HEK293T (cell line): Measurements from ENCODE around the gene TBC1D22A.

Experiments used
- CTCF ChIA-PET: fragments of 350-600 bp; formaldehyde crosslinking; extraction: SDS; loops from one replicate; lab custom pipeline; 2021; ENCODE audit warnings: antibody characterized with exemption, inconsistent platforms; lab: Yijun Ruan, JAX
- POLR2A ChIA-PET: fragments of 350-600 bp; formaldehyde crosslinking; extraction: SDS; loops from one replicate; lab custom pipeline; 2020; ENCODE audit warnings: antibody characterized with exemption, inconsistent platforms; lab: Yijun Ruan, JAX
- DNase-seq: peaks from one replicate; pipeline ENCODE4 v3.0.0; 2012; ENCODE audit warnings: mixed read lengths; ENCODE audit errors: extremely low spot score
- ARNT ChIP-seq: fragments of 450-650 bp; IDR thresholded peaks from 2 replicates; pipeline ENCODE4 v1.6.1; 2017; ENCODE audit warnings: mild to moderate bottlenecking
- BHLHE40 ChIP-seq: fragments of 450-650 bp; IDR thresholded peaks from 2 replicates; pipeline ENCODE4 v1.6.1; 2016; ENCODE audit warnings: mild to moderate bottlenecking, moderate library complexity, borderline replicate concordance
- CTBP1 ChIP-seq: fragments of 450-650 bp; IDR thresholded peaks from 2 replicates; pipeline ENCODE4 v1.6.1; 2016; ENCODE audit warnings: borderline replicate concordance
- ELF4 ChIP-seq: fragments of 450-650 bp; IDR thresholded peaks from 2 replicates; pipeline ENCODE4 v1.6.1; 2017; ENCODE audit warnings: antibody characterized with exemption
- FOXA1 ChIP-seq: fragments of 450-650 bp; IDR thresholded peaks from 2 replicates; pipeline ENCODE4 v1.6.1; 2016; ENCODE audit warnings: mild to moderate bottlenecking
- FOXK2 ChIP-seq: fragments of 450-650 bp; IDR thresholded peaks from 2 replicates; pipeline ENCODE4 v1.6.1; 2016; ENCODE audit warnings: mild to moderate bottlenecking
- FOXM1 ChIP-seq: fragments of 450-650 bp; IDR thresholded peaks from 2 replicates; pipeline ENCODE4 v1.6.1; 2017; ENCODE audit warnings: mild to moderate bottlenecking, borderline replicate concordance
- HDGF ChIP-seq: fragments of 450-650 bp; IDR thresholded peaks from 2 replicates; pipeline ENCODE4 v1.6.1; 2017; ENCODE audit warnings: antibody characterized with exemption, borderline replicate concordance
- L3MBTL2 ChIP-seq: fragments of 450-650 bp; conservative IDR thresholded peaks from 2 replicates; pipeline ENCODE4 v1.6.1; 2016; ENCODE audit warnings: mild to moderate bottlenecking
- LEF1 ChIP-seq: fragments of 450-650 bp; IDR thresholded peaks from 2 replicates; pipeline ENCODE4 v1.6.1; 2017; ENCODE audit warnings: mild to moderate bottlenecking, borderline replicate concordance
- NFRKB ChIP-seq: fragments of 450-650 bp; IDR thresholded peaks from 2 replicates; pipeline ENCODE4 v1.6.1; 2016; ENCODE audit warnings: mild to moderate bottlenecking, moderate library complexity
- SP1 ChIP-seq: fragments of 450-650 bp; IDR thresholded peaks from 2 replicates; pipeline ENCODE4 v1.6.1; 2017
- SUZ12 ChIP-seq: fragments of 450-650 bp; IDR thresholded peaks from 2 replicates; pipeline ENCODE4 v1.6.1; 2016; ENCODE audit warnings: mild to moderate bottlenecking
- TARDBP ChIP-seq: fragments of 450-650 bp; IDR thresholded peaks from 2 replicates; pipeline ENCODE4 v1.6.1; 2016
- ZNF384 ChIP-seq: fragments of 450-650 bp; IDR thresholded peaks from 2 replicates; pipeline ENCODE4 v1.6.1; 2016
- TF ChIP-seq, protein P1 (sequence below): fragments of 450-650 bp; IDR thresholded peaks from 2 replicates; pipeline ENCODE4 v1.6.1; 2016

Gene TBC1D22A

DNA sequence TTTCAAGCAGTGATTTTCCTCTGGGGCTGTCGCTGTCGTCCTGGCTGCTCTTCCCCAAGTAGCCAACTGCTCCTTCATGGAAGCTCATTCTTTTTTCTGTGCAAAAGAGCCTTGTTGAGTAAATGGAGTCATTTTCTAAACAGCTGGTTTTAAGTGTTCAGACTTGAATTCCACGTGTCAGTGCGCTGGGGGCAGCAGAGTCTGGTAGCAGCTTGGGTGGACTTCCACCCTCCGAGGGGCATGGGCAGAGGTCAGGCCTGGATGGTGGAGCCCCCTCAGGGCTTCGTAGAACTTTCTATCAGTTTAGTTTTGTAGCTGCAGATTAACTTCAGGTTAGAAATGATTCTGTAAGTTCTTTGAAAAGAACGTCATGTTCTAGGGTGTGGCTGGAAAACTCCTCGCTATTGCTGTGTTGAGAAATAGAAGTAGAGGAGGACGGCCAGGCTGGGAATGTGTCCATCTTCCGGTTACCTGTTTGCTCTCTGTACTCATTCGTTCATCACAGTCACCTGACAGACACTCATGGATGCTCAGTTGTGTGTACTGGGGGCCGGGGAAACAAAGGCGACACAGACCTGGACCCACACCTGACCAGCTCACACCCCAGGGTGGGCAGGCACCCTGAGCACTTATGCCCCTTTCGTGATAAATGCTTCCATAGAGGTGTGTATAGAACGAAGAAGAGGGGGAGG is 270.7 kb downstream of the TBC1D22A start:
- POLR2A ChIA-PET, result interaction anchor here (0.6 kb wide), 1 partner anchor 20 kb away, joined by 3 read pairs; no protein-coding TSS in a partner anchor
- TF ChIP-seq SP1 (no peak), BHLHE40 (no peak), ELF4 (no peak), SUZ12 (no peak), LEF1 (no peak), NFRKB (no peak), ARNT (no peak), ZNF384 (no peak), TARDBP (no peak), FOXA1 (no peak), L3MBTL2 (no peak), CTBP1 (no peak), FOXM1 (no peak), HDGF (no peak), FOXK2 (no peak)
- TF ChIP-seq, protein P1, sequence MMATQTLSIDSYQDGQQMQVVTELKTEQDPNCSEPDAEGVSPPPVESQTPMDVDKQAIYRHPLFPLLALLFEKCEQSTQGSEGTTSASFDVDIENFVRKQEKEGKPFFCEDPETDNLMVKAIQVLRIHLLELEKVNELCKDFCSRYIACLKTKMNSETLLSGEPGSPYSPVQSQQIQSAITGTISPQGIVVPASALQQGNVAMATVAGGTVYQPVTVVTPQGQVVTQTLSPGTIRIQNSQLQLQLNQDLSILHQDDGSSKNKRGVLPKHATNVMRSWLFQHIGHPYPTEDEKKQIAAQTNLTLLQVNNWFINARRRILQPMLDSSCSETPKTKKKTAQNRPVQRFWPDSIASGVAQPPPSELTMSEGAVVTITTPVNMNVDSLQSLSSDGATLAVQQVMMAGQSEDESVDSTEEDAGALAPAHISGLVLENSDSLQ, result no peak
- DNase-seq, result no peak
- CTCF ChIA-PET, result no interaction called here

DNA sequence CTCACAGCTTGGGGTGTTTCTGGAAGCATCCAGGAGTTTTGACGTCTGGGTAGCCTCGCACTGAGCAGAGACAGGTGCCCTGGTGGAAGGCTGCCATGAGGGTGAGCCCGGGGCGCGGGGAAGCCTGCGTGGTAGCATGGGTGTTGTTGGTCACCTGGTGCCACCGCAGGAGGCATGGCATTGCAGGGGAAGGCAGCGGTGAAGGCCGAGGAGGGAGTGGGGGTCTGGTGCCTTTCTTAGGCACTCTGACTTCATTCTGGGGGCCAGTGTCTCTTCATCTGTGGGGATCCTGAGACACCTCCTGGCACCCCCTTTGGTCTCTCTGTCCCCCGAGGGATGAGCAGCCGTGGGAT is 271.2 kb downstream of the TBC1D22A start:
- ChIA-PET POLR2A (no interaction called here), CTCF (no interaction called here)
- no peak for DNase-seq
- TF ChIP-seq L3MBTL2 (no peak), TARDBP (no peak), NFRKB (no peak), FOXK2 (no peak), SUZ12 (no peak), FOXM1 (no peak), LEF1 (no peak), HDGF (no peak), ELF4 (no peak), SP1 (no peak), CTBP1 (no peak), FOXA1 (no peak), ZNF384 (no peak), ARNT (no peak)
- TF ChIP-seq, protein P1, result no peak

DNA sequence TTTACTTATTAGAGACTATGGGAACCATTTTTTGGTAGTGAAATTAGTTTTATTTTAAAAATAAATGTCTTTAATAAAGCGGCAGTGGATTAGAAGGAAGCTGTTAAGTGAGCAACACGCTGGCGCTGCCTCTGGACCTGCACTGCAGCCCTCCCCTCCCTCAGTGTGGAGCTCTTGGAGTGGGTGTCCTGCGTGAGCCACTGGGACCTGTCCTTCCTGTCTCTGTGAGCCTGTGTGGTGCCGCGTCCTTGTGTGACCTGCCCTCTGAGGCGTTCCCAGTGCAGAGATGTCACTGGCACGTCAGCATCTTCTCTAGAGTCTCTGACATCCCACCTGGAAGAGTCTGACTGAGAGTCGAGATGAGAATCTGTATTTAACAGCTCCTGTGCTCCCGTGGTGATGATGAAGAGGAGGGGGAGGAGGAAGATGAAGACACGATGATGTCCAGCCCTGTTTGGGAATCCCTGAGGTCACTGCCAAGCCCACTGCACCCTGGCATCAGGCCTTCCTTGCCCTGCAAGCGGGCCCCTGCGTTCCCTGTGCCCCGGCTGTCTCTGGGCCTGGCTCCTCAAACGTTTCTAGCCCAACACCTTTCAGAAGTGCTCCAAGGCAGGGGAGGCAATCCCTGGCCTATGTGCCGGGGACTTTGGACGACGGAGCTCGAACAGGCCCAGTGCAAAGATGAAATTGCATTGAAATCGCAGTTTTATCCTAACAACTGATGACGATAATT is 271.8 kb downstream of the TBC1D22A start:
- ChIA-PET POLR2A (no interaction called here), CTCF (no interaction called here)
- TF ChIP-seq FOXK2, result no peak
- TF ChIP-seq TARDBP, result no peak
- no peak for TF ChIP-seq L3MBTL2
- no peak for TF ChIP-seq HDGF
- TF ChIP-seq ELF4, result no peak
- TF ChIP-seq ZNF384, result no peak
- no peak for DNase-seq

DNA sequence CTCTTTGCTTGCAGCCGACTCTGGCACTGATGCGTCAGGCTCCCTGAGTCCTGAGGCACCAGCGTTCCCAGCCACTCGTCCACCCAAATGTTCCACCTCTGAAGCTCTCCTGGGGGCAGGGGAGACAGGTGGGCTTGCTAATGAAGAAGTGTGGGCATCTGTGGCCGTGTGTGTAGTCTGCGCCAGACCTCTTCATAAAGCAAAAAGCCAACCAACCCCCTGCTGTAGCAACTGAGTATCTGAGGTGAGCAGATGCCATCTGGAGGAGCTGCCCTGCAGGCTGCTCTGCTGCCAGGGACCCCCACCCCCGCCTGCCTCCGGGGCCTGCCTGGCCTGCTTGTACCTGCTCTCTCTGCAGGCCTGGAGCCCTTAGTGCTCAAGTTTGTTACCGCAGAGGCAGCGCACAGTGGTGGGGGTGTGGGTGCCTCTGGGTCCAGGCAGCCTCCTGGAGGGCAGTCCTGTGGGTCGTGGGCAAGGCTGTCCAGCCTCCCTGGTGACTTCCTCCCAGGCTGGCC is 272.5 kb downstream of the TBC1D22A start:
- no peak for DNase-seq
- POLR2A ChIA-PET, result no interaction called here
- no peak for TF ChIP-seq FOXA1
- TF ChIP-seq, protein P1, result no peak
- TF ChIP-seq FOXK2, result no peak
- no peak for TF ChIP-seq LEF1
- TF ChIP-seq NFRKB, result no peak
- no peak for TF ChIP-seq SUZ12
- TF ChIP-seq SP1, result no peak
- TF ChIP-seq L3MBTL2, result no peak
- no peak for TF ChIP-seq ZNF384
- TF ChIP-seq ELF4, result no peak
- no peak for TF ChIP-seq FOXM1
- TF ChIP-seq CTBP1, result no peak
- no peak for TF ChIP-seq TARDBP
- TF ChIP-seq BHLHE40, result no peak
- no peak for TF ChIP-seq ARNT
- no peak for TF ChIP-seq HDGF
- CTCF ChIA-PET, result no interaction called here

DNA sequence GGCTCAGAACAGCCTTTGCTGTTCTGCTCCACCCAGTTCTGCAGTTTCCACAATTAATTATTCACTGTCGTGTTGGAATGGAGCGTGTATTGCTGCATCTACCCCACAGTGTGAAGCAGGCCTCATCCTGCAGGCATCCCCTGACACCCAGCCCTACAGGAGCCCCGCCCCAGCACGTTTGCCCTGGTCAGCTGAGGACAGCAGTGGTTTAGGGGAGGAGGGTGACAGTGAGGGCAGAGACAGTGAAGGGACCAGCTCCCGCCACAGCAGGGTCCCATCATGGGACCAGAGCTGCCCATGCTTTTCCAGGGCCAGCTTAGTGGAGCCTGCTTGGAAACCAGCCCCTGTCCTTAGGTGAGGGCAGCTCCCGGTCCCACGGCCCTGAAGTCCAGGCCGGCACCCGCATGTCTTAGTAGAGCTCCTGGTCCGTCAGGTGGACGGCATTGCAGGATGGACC is 273.0 kb downstream of the TBC1D22A start:
- POLR2A ChIA-PET, result no interaction called here
- TF ChIP-seq CTBP1 (no peak), FOXK2 (no peak), ARNT (no peak), NFRKB (no peak), L3MBTL2 (no peak), FOXM1 (no peak)
- TF ChIP-seq, protein P1, result no peak

More for the DNA sequence above, 273.0 kb downstream of the TBC1D22A start:
- CTCF ChIA-PET, result no interaction called here
- no peak for DNase-seq
